Gastroesophageal sphincter (tissue), 3 donors: ENCODE data around the gene GMDS.

Experiments
- CTCF ChIP-seq, 4 experiments: fragments of 200-600 bp in 2 of 4; fragments of 450-650 bp in 2 of 4; sonication (generic) in 1 of 4; IDR thresholded peaks; one replicate each; pipeline ENCODE4 v1.5.1; 2017 to 2019; ENCODE audit warnings: antibody characterized with exemption in 4 of 4, mild to moderate bottlenecking in 2 of 4, moderate library complexity in 2 of 4
- EP300 ChIP-seq: sonication (generic); formaldehyde crosslinking; IDR thresholded peaks from one replicate; pipeline ENCODE4 v1.6.1; 2017; ENCODE audit warnings: antibody characterized with exemption, mild to moderate bottlenecking
- POLR2A ChIP-seq, 2 donors: fragments of 450-650 bp; IDR thresholded peaks; one replicate each; pipeline ENCODE4 v1.6.1; 2017; ENCODE audit warnings: antibody characterized with exemption in 2 of 2, mild to moderate bottlenecking in 2 of 2, moderate library complexity in 1 of 2
- POLR2AphosphoS5 ChIP-seq: sonication (generic); formaldehyde crosslinking; IDR thresholded peaks from one replicate; pipeline ENCODE4 v1.6.1; 2017; ENCODE audit warnings: antibody characterized with exemption

DNA sequence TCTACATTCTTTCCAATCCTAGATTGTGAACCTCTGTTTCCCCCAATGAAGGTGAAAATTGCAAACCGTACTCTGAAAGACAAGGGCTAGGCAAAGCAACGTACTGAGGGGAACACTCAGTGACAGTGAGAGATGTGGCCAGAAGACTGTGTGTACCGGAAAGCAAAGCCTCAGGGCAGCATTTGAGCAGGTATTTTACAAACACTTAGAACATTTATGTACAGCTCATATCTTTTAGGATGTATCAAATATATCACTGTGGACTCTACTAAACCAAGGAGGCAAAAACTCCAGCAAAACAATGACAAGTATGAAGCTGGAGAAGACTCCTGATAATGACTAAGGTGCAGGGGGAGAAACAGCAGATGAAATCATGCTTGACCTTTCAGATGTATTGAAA is 398.8 kb downstream of the GMDS start:
- TF ChIP-seq CTCF (IDR thresholded peaks at IDR 0.05) (no peak), POLR2A (IDR thresholded peaks at IDR 0.05) (no peak), POLR2AphosphoS5 (no peak), EP300 (no peak)
